ENCODE results near the gene TMEM202. TPM values are rescaled to one million over a fixed set of nuclear protein-coding genes. Genes with fewer than 3 reads are reported as not detected.

The TMEM202 gene
- total and polyA plus RNA-seq, 2 donors (not counting 3 experiments of a cell fraction or from before 2014, with no cell fraction given): not detected

DNA sequence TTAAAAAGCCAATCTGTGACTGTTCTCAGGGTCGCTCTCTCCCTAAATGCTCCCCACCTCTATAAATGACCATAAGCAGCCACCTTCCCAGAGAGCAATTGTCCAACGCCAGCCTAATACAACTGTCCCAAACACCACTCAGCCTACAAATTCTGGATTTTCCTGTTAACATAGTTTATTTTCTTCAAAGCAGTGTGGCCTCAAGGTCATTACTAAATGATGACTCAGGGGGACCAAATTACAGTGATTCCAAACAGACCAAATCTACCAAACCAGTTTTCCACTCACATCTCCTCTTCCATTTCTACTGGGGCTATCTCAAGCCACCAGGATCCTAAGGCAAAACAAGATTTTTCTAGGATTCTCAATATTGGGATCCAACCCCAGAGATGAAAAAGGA is 44.8 kb upstream of the TMEM202 start:
- CTCF ChIA-PET: no interaction called here

More for the DNA sequence above, 44.8 kb upstream of the TMEM202 start:
- Histone ChIP-seq H3K27me3 (ENCODE audit: control insufficient read depth in 2 of 2, insufficient read depth in 2 of 2, low read length in 2 of 2) (no peaks in the 10 kb centered on the region), H3K9ac (replicated peaks; ENCODE audit: extremely low read depth, insufficient read depth, low read length) (no peak overlapping the region), H2AFZ (ENCODE audit: low read depth, low read length) (no peak overlapping the region), H4K20me1 (replicated peaks; ENCODE audit: control insufficient read depth, extremely low read depth, insufficient read depth, low read length) (no peaks in the 10 kb centered on the region), H3K36me3 (ENCODE audit: control insufficient read depth in 2 of 2, extremely low read depth in 1 of 2, insufficient read depth in 2 of 2, low read length in 2 of 2) (peaks cover 9 to 26% of the 10 kb centered on the region in 2 experiments), H3K79me2 (ENCODE audit: control insufficient read depth, insufficient read depth, low read length) (peaks cover 2% of the 10 kb centered on the region), H3K9me1 (replicated peaks; ENCODE audit: control insufficient read depth, extremely low read depth, insufficient read depth, low read length) (no peaks in the 10 kb centered on the region), H3K27ac (ENCODE audit: insufficient read depth, low read depth, low read length) (no peak overlapping the region), H3K4me1 (ENCODE audit: control insufficient read depth, extremely low read depth, insufficient read depth, low read length) (no peaks in the 10 kb centered on the region), H3K4me3 (replicated peaks in 1 of 3; ENCODE audit: insufficient read depth in 1 of 3, low read depth in 1 of 3, low read length in 3 of 3) (no peak overlapping the region), H3K9me3 (replicated peaks; ENCODE audit: control insufficient read depth, insufficient read depth, low read length) (no peaks in the 10 kb centered on the region), H3K4me2 (ENCODE audit: insufficient read depth, low read length) (no peak overlapping the region)
- POLR2A ChIA-PET: no interaction called here
- FAIRE-seq (no peak), DNase-seq (ENCODE audit: low read depth, low spot score) (no peak)
- no peak for TF ChIP-seq FOS (IDR thresholded peaks at IDR 0.05; ENCODE audit: borderline replicate concordance, insufficient read depth, low read length)
- TF ChIP-seq GATA2 (IDR thresholded peaks at IDR 0.05; ENCODE audit: insufficient read depth, insufficient read length, low read depth, low read length): no peak
- TF ChIP-seq, protein P1, sequence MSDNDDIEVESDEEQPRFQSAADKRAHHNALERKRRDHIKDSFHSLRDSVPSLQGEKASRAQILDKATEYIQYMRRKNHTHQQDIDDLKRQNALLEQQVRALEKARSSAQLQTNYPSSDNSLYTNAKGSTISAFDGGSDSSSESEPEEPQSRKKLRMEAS (IDR thresholded peaks at IDR 0.05; ENCODE audit: insufficient read depth, insufficient read length): no peak
- no peak for TF ChIP-seq POLR2AphosphoS5 (IDR thresholded peaks at IDR 0.05; ENCODE audit: insufficient read depth, low read depth, low read length)
- TF ChIP-seq, protein P2, sequence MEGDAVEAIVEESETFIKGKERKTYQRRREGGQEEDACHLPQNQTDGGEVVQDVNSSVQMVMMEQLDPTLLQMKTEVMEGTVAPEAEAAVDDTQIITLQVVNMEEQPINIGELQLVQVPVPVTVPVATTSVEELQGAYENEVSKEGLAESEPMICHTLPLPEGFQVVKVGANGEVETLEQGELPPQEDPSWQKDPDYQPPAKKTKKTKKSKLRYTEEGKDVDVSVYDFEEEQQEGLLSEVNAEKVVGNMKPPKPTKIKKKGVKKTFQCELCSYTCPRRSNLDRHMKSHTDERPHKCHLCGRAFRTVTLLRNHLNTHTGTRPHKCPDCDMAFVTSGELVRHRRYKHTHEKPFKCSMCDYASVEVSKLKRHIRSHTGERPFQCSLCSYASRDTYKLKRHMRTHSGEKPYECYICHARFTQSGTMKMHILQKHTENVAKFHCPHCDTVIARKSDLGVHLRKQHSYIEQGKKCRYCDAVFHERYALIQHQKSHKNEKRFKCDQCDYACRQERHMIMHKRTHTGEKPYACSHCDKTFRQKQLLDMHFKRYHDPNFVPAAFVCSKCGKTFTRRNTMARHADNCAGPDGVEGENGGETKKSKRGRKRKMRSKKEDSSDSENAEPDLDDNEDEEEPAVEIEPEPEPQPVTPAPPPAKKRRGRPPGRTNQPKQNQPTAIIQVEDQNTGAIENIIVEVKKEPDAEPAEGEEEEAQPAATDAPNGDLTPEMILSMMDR (IDR thresholded peaks at IDR 0.05; ENCODE audit: extremely low read depth in 1 of 2, insufficient read depth in 1 of 2, low read depth in 1 of 2, low read length in 2 of 2): no peak
- TF ChIP-seq POLR2A (IDR thresholded peaks at IDR 0.05; ENCODE audit: low read depth, low read length): no peak
- no peak for TF ChIP-seq JUN (IDR thresholded peaks at IDR 0.05; ENCODE audit: borderline replicate concordance, insufficient read depth, insufficient read length, low read depth)
- TF ChIP-seq MYC (IDR thresholded peaks at IDR 0.05; ENCODE audit: low read depth, low read length): no peak
- TF ChIP-seq EZH2 (IDR thresholded peaks at IDR 0.05; ENCODE audit: borderline replicate concordance, low read depth, low read length, severe bottlenecking): no peak
- intact Hi-C loops (cut with micrococcal nuclease): no loop called here
- BruUV-seq (replicated peaks): no TSS peak
- dilution Hi-C loops (cut with MboI; ENCODE audit: extremely low pct_ligation_motif_present, low sequenced_read_pairs): no loop called here
